HG03280 (cell line): ENCODE measurements around the gene CFAP221.

Source experiments
- ATAC-seq: cut with Tn5 transposase; IDR thresholded peaks from one replicate; pipeline ENCODE4 v1.9.1; 2021; ENCODE audit warnings: mild to moderate bottlenecking, moderate library complexity; ENCODE audit not compliant: unreplicated experiment

CFAP221 gene

DNA sequence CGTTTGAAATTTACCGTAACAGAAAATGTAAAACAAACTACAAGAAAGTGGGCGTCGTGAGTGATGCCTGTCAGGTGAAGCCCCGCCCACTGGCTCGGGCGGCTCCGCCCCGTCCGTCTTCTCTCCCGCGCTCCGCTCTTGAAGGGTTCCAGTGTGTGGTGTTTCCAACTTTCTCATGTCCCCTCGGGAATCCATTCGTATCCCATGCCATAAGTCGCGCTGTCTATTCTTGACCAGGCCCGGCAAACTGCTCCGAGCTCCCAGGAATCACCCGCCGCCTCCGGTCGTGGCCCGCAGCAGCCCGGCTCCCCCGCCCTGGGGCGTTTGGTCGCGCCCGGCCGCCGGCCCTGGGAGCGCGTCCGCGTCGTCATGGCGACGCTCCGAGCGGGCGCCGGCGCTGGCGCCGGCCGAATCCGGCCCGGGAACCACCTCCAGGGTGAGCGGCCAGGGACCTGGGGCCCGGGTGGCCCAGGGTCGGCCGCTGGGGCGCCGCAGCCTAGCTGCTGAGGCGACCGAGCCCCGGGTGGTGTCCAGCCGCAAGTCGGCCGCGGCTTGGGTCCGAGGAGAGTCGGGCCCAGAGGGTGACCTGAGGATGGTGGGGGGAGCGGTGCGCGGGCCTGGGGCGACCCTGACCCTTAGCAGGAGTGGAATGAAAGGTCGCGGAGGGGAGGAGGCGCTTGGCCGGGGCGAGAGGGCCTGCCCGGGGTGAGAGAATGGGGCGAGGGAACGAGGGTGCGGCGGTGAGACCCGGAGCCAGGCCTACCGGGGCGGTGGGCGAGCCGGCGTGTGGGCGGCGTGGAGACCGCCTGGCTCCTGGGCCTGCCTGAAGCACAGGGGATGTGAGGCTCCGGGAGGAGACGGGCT is at the start of gene CFAP221:
CFAP221 (plus strand) TSS at position 375 of the 864 bp plus-strand sequence. CDS start 1,683 bp downstream, outside the sequence.
- peak; percentile 76 for ATAC-seq

DNA sequence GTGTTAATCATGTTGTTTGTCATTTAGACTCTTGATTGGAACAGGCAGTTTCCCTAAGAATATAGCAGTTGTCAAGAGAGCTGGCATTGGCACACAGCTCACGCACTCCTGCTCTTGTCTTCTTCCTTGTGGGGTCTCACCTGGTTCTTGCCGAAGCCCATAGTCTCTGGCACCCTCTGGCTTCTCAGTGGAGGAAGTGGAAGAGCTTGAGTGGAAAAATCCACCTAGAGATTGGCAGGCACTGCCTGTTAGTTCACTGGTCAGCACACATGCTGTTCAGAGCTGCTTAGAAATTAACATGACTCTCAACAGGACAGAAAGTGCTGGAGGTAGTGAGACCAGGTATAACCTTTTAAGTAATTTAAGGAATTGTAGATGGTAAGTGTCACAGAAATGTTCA is 48.3 kb upstream of the CFAP221 start:
- no peak for ATAC-seq

DNA sequence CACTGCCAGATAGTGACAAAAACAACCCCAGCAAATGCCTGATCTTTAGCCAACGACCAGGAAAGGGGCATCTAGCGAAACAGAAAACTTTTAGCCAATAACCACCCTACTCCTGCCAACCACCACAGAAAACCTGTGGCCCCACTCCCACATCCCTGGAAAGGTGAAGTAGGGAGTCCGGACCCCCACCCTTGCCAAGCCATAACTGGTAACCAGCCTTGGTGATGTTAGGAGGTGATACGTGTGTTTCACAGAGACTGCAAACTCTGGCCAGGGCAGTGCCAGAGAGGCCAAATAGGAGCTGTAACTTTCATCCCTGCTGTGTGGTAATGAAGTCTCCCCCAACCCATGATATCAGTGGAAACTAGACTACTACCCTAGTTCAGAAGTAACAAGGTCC is 47.6 kb upstream of the CFAP221 start:
- ATAC-seq, result no peak

DNA sequence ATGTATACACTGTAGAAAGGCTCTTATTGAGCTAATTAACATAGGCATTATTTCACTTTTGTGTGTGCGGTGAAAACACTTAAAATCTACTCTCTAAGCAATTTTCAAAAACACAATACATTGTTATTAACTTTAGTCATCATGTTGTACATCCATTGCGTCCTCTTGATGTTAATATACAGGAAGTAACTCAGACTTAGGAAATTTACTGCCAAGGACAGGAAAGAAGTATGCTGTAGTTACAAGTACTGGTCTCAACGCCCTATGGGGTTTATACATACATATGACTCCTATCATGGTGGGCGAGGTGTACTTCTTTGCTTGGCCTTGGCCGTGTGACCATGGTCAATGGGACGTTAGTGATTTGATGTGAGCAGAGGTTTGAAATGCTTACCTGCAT is 35.5 kb upstream of the CFAP221 start:
- ATAC-seq, result no peak

DNA sequence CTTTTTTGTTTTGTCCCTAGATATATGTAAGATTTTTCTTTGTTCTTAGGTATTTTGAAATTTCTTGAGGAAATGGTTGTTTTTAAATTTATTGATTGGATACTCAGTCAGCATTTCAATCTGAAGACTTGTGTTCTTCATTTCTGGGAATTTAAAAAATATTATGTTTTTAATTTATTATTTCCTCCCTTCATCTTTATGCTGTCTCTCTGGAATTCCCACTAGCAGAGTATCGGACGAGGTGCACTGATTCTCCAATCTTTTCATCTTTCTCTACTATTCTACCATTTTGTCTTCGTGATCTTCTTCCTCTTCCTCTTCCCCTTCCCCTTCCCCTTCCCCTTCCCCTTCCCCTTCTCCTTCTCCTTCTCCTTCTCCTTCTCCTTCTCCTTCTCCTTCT is 32.3 kb upstream of the CFAP221 start:
- ATAC-seq, result no peak

DNA sequence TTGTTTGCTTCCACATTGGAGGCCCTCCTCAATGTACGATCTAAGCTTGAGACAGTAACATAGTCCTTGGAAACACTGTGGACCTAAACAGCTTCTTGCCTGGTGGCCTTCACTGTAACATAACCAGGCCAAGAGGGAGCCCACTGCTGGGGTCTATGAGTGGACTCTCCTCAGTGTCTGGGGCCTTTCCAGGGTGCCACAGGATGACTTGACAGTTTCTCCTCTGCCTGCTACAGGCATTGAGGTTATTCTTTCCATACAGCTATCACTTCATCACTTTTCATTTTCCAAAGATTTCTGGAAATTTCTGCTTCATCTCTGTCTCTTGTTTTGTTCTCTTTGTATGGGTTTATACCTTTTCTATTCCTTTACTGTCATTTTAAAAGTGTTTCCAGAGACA is 31.3 kb upstream of the CFAP221 start:
- no peak for ATAC-seq

DNA sequence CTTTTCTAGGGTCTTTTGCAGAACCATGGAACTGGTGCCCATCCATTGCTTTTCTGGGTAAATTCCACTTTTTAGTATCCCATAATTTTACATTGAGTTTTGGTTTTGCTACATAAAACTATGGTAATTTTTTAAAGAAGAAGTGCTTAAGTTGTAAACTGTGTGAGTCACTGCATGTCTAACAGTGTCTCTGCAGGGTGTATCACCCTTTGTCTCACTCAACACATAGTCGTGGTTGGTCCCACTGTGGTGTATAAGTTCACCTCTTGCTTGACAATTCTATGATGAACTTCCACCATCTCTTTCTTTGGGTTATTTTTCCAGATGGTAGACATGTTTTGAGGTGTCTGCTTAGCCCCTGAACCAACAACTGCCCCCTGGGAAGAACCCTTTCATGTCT is 30.4 kb upstream of the CFAP221 start:
- no peak for ATAC-seq

DNA sequence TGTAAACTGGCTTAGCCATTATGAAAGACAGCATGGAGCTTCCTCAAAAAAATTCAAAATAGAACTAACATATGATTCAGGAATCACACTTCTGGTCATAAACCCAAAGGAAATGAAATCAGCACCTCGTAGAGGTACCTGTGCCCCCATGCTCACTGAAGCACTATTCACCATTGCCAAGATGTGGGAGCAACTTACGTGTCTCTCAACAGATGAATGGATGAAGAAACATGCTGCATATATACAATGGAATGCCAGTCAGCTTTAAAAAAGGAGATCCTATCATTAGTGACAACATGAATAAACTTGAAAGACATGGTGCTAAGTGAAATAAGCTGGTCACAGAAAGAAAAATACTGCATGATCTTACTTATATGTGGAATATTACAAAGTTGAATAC is 28.1 kb upstream of the CFAP221 start:
- ATAC-seq, result no peak

DNA sequence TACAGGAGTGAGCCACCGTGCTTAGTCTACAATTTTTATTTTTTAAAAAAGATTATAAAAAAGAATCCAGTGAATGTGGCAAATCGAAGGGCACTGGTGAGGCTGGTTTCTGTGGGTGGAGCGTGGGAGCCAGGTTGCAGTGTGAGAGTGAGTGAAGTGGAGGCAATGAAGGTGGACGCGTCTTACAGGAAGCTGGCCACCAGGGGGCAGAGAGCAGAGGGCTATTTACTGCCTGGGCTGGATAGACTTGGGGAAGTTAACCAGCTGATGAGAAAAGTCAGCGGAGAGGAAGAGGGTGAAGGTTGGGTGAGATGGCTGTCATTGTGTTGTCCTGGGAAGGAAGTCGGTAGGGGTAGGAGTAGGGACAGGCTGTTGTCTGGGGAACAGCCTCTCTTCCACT is 26.8 kb upstream of the CFAP221 start:
- peak; percentile 87 for ATAC-seq

DNA sequence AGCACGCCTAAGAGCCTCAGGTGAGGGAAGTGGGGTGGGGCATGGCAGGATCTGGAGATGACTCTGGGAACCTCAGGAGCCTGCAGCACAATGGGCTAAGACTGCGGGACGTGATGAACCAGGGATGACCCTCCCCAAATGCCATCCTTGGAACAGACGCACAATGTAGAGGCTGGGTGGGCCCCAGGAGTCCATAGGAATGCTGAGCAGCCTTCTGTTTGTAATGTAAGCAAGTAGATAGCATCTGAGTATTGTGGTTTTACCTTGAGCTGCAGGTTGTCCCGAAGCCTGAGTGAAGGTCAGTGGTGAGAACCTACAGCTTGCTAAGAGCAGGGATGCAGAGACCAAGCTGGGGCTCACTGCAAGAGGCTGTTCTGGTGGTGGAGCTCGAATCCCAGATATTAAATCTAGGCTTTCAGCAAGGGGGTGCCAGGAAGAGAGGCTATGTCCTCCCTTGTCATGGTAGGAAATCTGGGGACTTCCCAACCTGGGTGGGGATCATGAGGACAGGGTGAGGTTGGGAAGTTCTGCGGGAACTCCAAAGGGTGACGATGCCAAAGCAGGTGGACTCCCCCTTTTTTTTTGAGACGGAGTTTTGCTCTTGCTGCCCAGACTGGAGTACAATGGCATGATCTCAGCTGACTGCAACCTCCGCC is 25.7 kb upstream of the CFAP221 start:
- no peak for ATAC-seq

DNA sequence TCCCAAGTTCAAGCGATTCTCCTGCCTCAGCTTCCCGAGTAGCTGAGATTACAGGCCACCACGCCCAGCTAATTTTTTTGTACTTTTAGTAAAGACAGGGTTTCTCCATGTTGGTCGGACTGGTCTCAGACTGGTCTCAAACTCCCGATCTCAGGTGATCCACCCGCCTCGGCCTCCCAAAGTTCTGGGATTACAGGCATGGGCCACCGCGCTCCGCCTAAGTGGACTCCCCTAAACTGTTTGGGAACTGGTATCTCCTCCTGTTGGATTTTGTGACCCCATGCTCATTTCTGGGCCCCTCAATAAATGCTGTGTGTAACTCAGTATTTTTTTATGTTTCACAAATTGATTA is 25.2 kb upstream of the CFAP221 start:
- no peak for ATAC-seq

DNA sequence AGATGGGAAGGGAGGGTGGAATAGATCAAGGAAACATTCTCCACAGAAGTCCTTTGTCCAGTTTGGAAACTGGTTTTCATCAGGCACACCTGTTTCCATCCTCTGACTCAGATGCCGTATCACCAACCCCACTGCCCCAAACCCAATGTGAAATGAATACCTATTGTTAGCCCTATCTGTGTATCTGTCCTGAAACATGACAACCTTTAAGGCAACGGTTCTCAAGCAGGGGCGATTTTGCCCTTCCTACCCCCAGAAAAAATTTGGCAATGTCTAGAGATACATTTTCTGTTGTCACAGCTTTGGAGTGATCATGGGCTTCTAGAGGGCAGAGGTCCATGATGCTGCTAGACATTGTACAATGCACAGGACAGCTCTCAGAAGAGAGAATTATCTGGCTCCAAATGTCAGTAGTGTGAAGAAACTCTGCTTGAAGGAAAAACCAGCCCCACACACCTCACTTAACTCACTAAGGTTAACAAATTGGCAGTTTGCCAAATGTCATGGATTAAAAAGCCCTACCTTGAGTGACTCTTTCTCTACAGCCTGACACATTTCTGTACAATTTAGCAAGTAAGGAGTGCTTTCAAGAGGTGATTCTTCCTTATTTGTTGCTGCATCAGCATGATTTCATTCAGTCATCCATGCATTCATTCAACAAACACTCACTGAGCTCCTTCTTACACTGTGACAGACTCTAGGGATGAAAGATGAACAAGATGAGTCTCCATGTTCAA is 23.4 kb upstream of the CFAP221 start:
- no peak for ATAC-seq

DNA sequence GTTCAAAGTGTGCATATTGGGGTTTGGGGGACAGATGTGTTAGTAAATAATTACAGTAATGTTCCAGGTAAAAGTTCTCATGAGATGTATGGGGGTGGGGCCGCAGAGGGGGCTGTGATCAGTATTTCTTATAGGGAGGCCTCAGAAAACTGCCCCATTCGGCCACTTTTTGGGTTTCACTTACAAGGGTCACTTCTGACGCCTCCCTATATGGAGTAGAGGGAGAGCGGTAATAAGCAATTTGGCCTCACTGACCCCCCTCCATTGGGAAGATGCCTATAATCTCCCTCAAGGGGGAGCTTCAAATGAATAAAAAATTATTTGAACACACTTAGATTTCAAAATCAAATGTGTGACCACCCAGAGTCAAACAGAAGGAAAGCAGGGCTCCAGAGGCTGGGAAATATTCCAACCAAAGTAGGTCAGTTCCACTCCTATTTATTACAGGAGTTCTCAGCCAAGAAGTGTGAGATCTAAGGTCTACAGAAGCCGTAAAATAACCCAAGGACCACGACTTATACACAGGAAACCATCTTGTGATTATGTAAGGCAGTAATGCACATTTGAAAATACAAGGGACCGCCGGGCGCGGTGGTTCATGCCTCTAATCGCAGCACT is 22.7 kb upstream of the CFAP221 start:
- no peak for ATAC-seq

DNA sequence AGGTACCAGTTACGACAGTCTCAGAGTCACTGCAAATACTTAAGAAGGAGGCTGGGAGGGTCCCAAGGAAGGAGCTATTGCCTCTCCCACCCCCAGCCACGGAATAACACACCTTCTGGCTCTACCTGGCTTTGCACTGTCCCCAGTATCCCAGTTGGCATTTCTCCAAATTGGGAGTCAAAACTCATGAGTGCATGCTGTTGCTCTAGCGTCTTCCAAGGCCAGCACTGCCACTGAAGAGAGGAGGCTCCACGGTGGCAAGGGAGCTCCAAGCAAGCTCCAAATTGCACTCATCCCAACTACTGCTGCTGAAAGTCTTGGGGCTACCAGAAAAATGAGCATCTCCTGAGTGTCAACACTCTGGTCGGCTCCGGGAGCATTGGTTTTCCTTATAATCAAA is 21.6 kb upstream of the CFAP221 start:
- no peak for ATAC-seq

DNA sequence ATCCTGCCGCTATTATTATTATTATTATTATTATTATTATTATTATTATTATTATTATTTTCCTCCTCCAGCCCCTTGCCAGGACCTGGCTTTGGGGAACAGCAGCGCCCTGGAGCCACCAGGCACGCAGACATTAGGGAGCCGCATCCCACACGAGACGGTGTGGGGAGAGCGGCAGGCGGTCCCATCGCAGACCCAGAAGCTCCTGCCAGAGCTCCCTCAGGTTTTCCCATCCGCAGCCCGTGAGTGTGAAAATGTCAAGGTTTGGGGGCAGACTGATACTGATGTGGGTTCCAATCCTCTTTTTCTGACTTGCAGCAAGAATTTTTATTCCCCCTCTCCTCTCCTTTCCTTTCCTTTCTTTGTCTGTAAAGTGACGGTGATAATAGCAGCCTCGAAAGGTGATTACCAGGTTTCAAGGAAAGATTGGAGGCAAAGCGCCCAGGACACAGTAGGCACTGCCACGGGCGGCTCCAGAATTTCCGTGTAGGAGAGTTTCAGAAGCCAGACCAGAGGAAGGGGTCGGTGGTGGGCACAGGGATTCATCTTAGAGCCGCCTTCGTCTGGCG is 20.8 kb upstream of the CFAP221 start:
- no peak for ATAC-seq

DNA sequence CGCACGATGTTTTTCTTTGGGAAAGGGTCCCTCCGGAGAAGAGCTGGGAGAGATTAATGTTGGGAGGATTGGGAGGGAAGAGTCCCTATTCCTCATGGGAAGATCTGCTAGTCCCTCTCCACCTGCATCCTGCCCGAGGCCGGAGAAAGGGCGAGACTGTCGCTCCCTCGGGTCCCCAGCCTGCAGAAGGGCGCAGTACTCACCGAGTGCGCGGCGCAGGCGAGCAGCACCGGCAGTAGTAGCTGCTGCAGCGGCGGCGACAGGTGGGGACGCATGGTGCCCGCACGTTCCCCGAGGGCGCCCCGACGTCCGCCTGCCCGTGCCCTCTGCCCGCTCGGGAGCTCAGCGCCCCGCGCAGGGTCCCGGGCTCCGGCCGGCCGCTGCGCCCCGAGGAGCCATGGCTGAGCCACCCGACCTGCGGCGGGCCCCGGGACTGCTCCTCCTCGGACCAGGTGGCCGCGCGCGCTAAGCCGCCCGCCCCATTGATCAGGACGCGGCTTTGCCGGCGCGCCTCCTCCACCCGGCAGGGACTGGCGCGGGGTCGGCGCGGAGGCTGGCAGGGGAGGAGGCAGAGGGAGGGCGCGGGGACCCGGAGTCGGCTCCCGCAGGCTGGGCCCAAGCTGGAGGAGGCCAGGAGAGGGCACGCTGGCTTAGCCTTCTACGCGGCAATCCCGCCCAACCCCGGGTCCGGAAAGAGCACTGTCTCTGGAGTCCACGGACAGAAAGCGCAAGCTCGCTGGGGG is 20.1 kb upstream of the CFAP221 start, which contains the start of gene SCTR:
SCTR (minus strand) TSS at position 532 of the 743 bp plus-strand sequence; CDS start at position 275, 257 bp downstream.
- ATAC-seq, result no peak

DNA sequence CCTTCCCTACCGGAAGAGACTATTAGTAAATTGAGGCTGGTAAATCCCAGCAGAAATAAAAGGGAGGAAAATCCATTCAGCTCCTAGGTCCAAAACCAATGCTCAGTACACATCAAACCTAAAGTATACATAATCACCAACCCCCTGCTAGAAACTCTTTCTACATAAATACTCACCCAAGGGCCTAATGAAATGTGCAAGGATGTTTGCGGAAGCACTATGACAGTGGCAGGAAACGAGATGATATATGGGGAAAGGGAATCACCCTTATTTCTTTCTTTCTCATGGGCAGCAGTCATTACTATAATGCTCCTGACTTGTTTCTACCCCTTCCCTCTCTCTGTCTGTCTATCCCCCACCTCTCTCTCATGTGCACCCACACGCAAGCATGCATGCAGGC is 18.6 kb upstream of the CFAP221 start:
- no peak for ATAC-seq

DNA sequence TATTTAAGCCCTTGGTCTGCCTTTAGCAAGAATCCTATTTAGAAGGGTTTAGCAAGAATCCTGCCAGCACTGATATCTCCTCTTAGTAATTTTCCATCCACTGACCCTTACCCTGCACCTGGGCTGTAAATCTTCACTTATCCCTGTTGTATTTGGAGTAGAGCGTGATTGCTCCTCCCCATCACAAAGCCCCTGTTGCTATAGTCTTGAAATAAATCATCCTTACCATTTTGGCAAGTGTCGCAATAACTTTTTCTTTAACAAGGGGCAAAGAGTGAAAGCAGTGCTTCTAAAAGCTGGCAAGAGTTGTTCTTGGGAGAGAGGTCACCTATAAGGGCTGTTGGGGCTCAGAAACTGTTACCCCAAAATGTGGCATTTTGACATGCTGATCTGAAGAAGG is 16.2 kb upstream of the CFAP221 start:
- no peak for ATAC-seq

DNA sequence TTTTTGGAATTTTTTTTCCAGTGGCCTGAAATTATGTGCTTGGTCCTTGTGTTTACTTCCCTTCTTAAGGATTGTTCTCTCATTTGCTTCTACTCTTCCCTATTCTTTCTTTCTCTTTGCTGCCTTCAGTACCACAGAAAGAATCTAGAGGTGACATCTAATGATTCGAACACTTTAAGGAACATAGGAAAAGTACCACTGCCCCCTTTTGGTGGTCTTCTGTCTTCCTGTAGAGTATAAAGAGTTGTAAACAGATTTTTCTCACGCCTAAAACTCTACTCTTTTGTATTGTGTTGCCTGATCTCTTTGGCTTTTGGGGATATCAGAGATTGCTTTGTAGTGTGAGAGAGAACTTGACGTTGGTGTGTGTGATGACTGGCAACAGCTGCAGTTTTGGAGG is 13.0 kb upstream of the CFAP221 start:
- no peak for ATAC-seq

DNA sequence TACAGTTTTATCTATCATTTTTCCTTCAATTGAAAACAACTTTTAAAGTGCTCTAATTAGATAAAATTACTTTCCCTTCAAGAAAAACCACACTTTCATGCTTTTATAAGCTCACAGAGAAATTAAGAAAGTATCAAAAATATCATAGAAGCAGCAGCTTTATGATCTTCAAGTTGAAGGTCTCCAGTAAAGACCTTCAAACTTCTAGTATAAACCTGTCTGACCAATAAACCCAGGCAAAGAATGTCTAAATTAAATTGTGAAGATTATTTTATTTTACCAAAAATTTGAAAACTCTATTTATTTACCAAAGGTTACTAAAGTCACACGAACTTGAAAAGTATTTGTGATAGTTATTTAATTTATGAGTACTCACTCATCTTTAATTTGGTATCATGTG is 10.7 kb upstream of the CFAP221 start:
- ATAC-seq, result no peak
